Mammary microvascular endothelial cell (primary cell): Measurements from ENCODE around the gene EPG5. TPM values are rescaled to one million over a fixed set of nuclear protein-coding genes. Genes with fewer than 3 reads are reported as not detected.

Source experiments
- total RNA-seq: library from RNA; depleted of rRNA; stranded (reverse); fragments of >200 nt; gene quantifications from 2 replicates; pipeline ENCODE4 v1.2.3, GENCODE V29; 2015

EPG5 gene
- total RNA-seq, result 22.3 and 25.5 TPM in 2 replicates

GRCh38 chr18:45967007-45967706 is at the start of gene EPG5:
Gene EPG5, minus strand, starts transcription at chr18:45967329. Its CDS starts 90 bp downstream, at chr18:45967239.

GRCh38 chr18:45825258-45826044 is 141.7 kb downstream of the EPG5 start, which contains the start of gene SIGLEC15:
Gene SIGLEC15, plus strand, starts transcription at chr18:45825675. Its CDS starts 54 bp downstream, at chr18:45825729.

Other genes starting within 250 kb of the EPG5 start
- gene SLC14A1, start 243.1 kb downstream of the EPG5 start, total RNA-seq, result not detected in 2 replicates
- gene SIGLEC15, start 141.7 kb downstream of the EPG5 start, total RNA-seq, result 0.59 and 1.7 TPM in 2 replicates
- gene PSTPIP2, start 104.9 kb upstream of the EPG5 start, total RNA-seq, result 4.0 and 5.6 TPM in 2 replicates
- gene ATP5F1A, start 131.0 kb upstream of the EPG5 start, total RNA-seq, result 442 and 486 TPM in 2 replicates
- 53.7 and 73.4 TPM in 2 replicates for gene HAUS1, start 137.1 kb upstream of the EPG5 start, total RNA-seq